ENCODE measurements around the gene NTN1. TPM values are rescaled to one million over a fixed set of nuclear protein-coding genes. Genes with fewer than 3 reads are reported as not detected.

Gene NTN1
- total RNA-seq, 4 donors from 2014 or later = 15.9 to 31.0 (median 25.0) TPM

DNA sequence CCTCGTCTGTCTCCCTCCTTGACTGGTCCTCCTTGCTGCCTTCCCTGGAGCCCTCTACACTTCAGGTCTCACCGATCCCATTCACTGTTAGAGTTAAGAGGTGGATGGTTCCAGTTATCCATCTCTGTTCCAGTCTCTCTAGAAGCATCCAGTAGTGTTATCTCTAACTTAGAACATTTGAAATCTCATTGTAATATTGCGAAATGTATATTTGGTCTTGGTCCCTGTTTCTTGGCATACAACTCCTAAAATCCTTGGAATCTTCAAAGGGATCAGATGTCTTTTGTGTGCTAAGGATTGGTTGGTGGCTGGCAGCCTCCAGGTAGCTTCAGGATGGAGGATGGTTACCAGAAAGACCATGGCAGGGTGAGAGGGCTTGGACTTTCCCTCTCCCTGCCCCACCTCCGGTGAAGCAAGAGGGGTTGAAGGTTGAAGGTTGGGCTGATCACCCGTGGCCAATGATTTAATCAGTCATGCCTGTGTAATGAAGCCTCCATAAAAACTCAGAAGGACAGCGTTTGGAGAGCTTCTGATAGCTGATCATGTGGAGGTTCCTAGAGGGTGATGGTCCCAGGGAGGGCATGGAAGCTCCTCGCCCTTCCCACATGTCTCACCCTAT, 59.1 kb downstream of the NTN1 start:
- H3K4me1 ChIP-seq = peaks cover 0 to 34% (median 0%) of the 10 kb centered on the region in 4 donors
- no peaks in the 10 kb centered on the region for H3K27me3 ChIP-seq
- H3K36me3 ChIP-seq = no peaks in the 10 kb centered on the region
- H3K4me3 ChIP-seq = no peak overlapping the region
- H3K9me3 ChIP-seq = no peaks in the 10 kb centered on the region
- no peak overlapping the region for H3K27ac ChIP-seq
- WGBS, 2 donors = 59 to 79% methylated on average over 7 of the region's 7 CpGs
- no peak for DNase-seq (ENCODE audit: low spot score in 2 of 2)
- no peak for TF ChIP-seq POLR2A (IDR thresholded peaks at IDR 0.05)
- TF ChIP-seq CTCF (IDR thresholded peaks at IDR 0.05) = no peak
- TF ChIP-seq EP300 (IDR thresholded peaks at IDR 0.05) = no peak

DNA sequence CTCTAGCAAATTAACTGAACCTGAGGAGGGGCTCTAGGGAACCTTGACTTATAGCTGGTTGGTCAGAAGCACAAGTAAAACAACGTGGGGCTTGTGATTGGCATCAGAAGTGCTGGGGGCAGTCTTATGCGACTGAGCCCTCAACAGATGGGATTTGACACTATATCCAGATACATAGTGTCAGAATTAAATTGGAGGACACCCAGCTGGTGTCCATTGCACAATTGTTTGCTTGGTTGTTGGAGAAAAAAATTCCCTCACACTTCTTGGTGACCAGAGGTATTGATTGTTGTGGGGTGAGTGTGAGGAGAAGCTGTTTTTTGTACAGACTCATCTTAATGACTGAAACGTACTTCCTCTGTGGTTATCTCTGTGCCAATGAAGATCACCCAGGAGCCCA, 59.7 kb downstream of the NTN1 start:
- Histone ChIP-seq H3K9me3 (no peaks in the 10 kb centered on the region), H3K27ac (no peak overlapping the region), H3K4me3 (no peak overlapping the region), H3K36me3 (no peaks in the 10 kb centered on the region), H3K27me3 (no peaks in the 10 kb centered on the region), H3K4me1 (peaks cover 0 to 31% (median 0%) of the 10 kb centered on the region in 4 donors)
- DNase-seq (ENCODE audit: low spot score in 2 of 2) = no peak
- TF ChIP-seq POLR2A (IDR thresholded peaks at IDR 0.05) = no peak
- WGBS, 2 donors = 30 to 68% methylated on average over 2 to 3 of the region's 3 CpGs

- 94 to 95% methylated on average over 4 of the region's 4 CpGs for WGBS, 2 donors
Measured at GRCh38 chr17:9086577-9086976, 65.3 kb downstream of the NTN1 start.

GRCh38 chr17:9087921-9088320, 66.6 kb downstream of the NTN1 start:
- 71 to 80% methylated on average over 6 to 9 of the region's 9 CpGs for WGBS, 2 donors
- Histone ChIP-seq H3K4me3 (no peak overlapping the region), H3K27ac (no peak overlapping the region), H3K9me3 (no peaks in the 10 kb centered on the region), H3K27me3 (no peaks in the 10 kb centered on the region), H3K36me3 (no peaks in the 10 kb centered on the region), H3K4me1 (peaks cover 0 to 4% (median 0%) of the 10 kb centered on the region in 4 donors)
- no peak for TF ChIP-seq EP300 (IDR thresholded peaks at IDR 0.05)
- no peak for TF ChIP-seq CTCF (IDR thresholded peaks at IDR 0.05)
- no peak for TF ChIP-seq POLR2A (IDR thresholded peaks at IDR 0.05)
- no peak for DNase-seq (ENCODE audit: low spot score in 2 of 2)

More at GRCh38 chr17:9086577-9086976, 65.3 kb downstream of the NTN1 start:
- Histone ChIP-seq H3K9me3 (no peaks in the 10 kb centered on the region), H3K4me1 (peaks cover 0 to 4% (median 0%) of the 10 kb centered on the region in 4 donors), H3K36me3 (no peaks in the 10 kb centered on the region), H3K27me3 (no peaks in the 10 kb centered on the region), H3K4me3 (no peak overlapping the region), H3K27ac (no peak overlapping the region)
- no peak for TF ChIP-seq POLR2A (IDR thresholded peaks at IDR 0.05)
- no peak for TF ChIP-seq EP300 (IDR thresholded peaks at IDR 0.05)
- TF ChIP-seq CTCF (IDR thresholded peaks at IDR 0.05) = no peak
- no peak for DNase-seq (ENCODE audit: low spot score in 2 of 2)

DNA sequence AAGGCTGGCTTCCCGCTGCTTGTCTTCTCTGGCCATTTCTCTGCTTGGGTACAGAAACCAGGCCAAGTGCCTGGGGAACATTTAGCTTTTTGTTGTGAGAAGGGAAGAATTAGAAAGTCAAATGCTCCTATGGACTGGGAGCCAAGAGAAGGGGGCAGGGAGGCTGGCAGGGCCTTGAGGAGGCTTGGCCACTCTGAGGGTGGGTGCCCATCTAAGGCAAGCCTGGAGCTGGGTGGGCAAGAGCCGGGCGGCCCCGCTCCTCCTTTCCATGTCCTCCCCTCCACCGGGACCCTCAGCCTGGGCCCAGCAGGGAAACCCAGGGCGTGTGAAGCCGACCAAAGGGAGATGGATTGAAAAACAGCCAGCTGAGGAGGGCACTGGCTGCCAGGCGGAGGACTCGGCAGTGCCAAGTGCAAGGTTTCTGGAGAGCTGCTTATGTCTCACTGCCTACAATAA, 69.4 kb downstream of the NTN1 start:
- H3K27me3 ChIP-seq = no peaks in the 10 kb centered on the region
- WGBS, 2 donors = 73 to 74% methylated on average over 9 of the region's 9 CpGs

More for the DNA sequence above, 69.4 kb downstream of the NTN1 start:
- no peak for TF ChIP-seq CTCF (IDR thresholded peaks at IDR 0.05)
- TF ChIP-seq POLR2A (IDR thresholded peaks at IDR 0.05) = no peak
- no peak for TF ChIP-seq EP300 (IDR thresholded peaks at IDR 0.05)
- Histone ChIP-seq H3K9me3 (no peaks in the 10 kb centered on the region), H3K4me1 (no peaks in the 10 kb centered on the region), H3K36me3 (no peaks in the 10 kb centered on the region), H3K4me3 (no peak overlapping the region), H3K27ac (no peak overlapping the region)
- DNase-seq (ENCODE audit: low spot score in 2 of 2) = no peak
